HepG2 (cell line): ENCODE measurements around the gene ATRIP. TPM values are rescaled to one million over a fixed set of nuclear protein-coding genes. Genes with fewer than 3 reads are reported as not detected.

ENCODE experiments used
- ATAC-seq: fragments of 200-7000 bp; cut with Tn5 transposase; 3 replicates; pipeline ENCODE4 v1.9.1; 2020; ENCODE audit warnings: mild to moderate bottlenecking, moderate library complexity
- BruUV-seq: library from RNA; stranded (reverse); fragments of 400-500 nt; replicated peaks from 2 replicates; lab custom pipeline; 2021; lab: Mats Ljungman, UMichigan
- CTCF ChIA-PET: fragments of 300-600 bp; formaldehyde crosslinking; extraction: SDS; loops from one replicate; lab custom pipeline; 2021; ENCODE audit warnings: low total read pairs, inconsistent platforms, low intra/inter-chr PET ratio; lab: Yijun Ruan, JAX
- POLR2A ChIA-PET: fragments of 350-600 bp; sonication (Branson Sonifier 250); formaldehyde crosslinking; loops from one replicate; lab custom pipeline; 2020; ENCODE audit warnings: antibody characterized with exemption, inconsistent platforms; lab: Yijun Ruan, JAX
- DNase-seq: peaks from one replicate; pipeline ENCODE4 v3.0.0-alpha.2; 2015; ENCODE audit warnings: low spot score
- FAIRE-seq: peaks from 3 replicates; lab custom pipeline; 2011; peaks lifted over from hg19 to GRCh38; lab: Jason Lieb, UNC
- H2AFZ ChIP-seq: one replicate; pipeline ENCODE4 v1.6.1; 2011; ENCODE audit warnings: low read length, inconsistent platforms
- H3K27ac ChIP-seq: fragments of 300-600 bp; 3 replicates; pipeline ENCODE4 v1.8.0; 2011; ENCODE audit warnings: mixed run types, mild to moderate bottlenecking, mixed read lengths, low read length, inconsistent platforms; ENCODE audit not compliant: insufficient read depth; ENCODE audit errors: extremely low read length
- H3K27me3 ChIP-seq, 2 experiments: fragments of 200-600 bp in 1 of 2; 2 replicates in 1 of 2; 3 replicates in 1 of 2; pipeline versions ENCODE4 v1.6.0 to v1.8.0; 2011; ENCODE audit warnings: low read length in 2 of 2, mild to moderate bottlenecking in 2 of 2, moderate library complexity in 2 of 2, inconsistent platforms in 1 of 2; ENCODE audit not compliant: insufficient read depth in 2 of 2, control insufficient read depth in 1 of 2
- H3K36me3 ChIP-seq, 2 experiments: fragments of 200-600 bp in 1 of 2; replicated peaks in 1 of 2; 2 replicates in 1 of 2; 3 replicates in 1 of 2; pipeline versions ENCODE4 v1.5.1 to v1.8.0; 2011; ENCODE audit warnings: low read length in 2 of 2, inconsistent platforms in 1 of 2; ENCODE audit not compliant: insufficient read depth in 2 of 2, control insufficient read depth in 1 of 2
- H3K4me1 ChIP-seq: 2 replicates; pipeline ENCODE4 v1.5.1; 2012; ENCODE audit warnings: low read length, inconsistent platforms; ENCODE audit not compliant: insufficient read depth
- H3K4me2 ChIP-seq: 2 replicates; pipeline ENCODE4 v1.6.0; 2011; ENCODE audit warnings: low read depth, low read length, inconsistent platforms
- H3K4me3 ChIP-seq, 3 experiments: fragments of 200-600 bp in 1 of 3; sonication (generic), shearing (Covaris generic) in 1 of 3; replicated peaks in 1 of 3; 2 replicates each; pipeline ENCODE4 v1.5.1; 2011 to 2016; ENCODE audit warnings: low read length in 3 of 3, inconsistent platforms in 2 of 3, low read depth in 2 of 3, mild to moderate bottlenecking in 2 of 3, control low read depth in 1 of 3, mixed read lengths in 1 of 3; ENCODE audit not compliant: insufficient read depth in 1 of 3
- H3K79me2 ChIP-seq: one replicate; pipeline ENCODE4 v1.6.1; 2011; ENCODE audit warnings: low read length, inconsistent platforms; ENCODE audit not compliant: insufficient read depth
- H3K9ac ChIP-seq: 2 replicates; pipeline ENCODE4 v1.6.0; 2011; ENCODE audit warnings: mild to moderate bottlenecking, low read depth, low read length, inconsistent platforms; ENCODE audit not compliant: insufficient read depth
- H3K9me3 ChIP-seq: 2 replicates; pipeline ENCODE4 v1.5.1; 2012; ENCODE audit warnings: mild to moderate bottlenecking, low read length
- H4K20me1 ChIP-seq: 2 replicates; pipeline ENCODE4 v1.6.0; 2011; ENCODE audit warnings: inconsistent platforms, mild to moderate bottlenecking, low read length, moderate library complexity; ENCODE audit not compliant: insufficient read depth
- ATAD3A ChIP-seq: sonication (generic); formaldehyde crosslinking; IDR thresholded peaks from 2 replicates; pipeline ENCODE4 v1.4.0; 2020; ENCODE audit warnings: missing genetic modification reagents
- CHD2 ChIP-seq: IDR thresholded peaks from 2 replicates; pipeline ENCODE4 v1.6.1; 2011; ENCODE audit warnings: low read depth, low read length, improper control_type of control experiment
- CREBL2 ChIP-seq: sonication (generic); formaldehyde crosslinking; IDR thresholded peaks from 2 replicates; pipeline ENCODE4 v1.8.1; 2023; ENCODE audit warnings: missing genetic modification reagents, mild to moderate bottlenecking, borderline replicate concordance
- ERF ChIP-seq: IDR thresholded peaks from 2 replicates; pipeline ENCODE4 v1.6.1; 2018; ENCODE audit warnings: missing biosample characterization, missing genetic modification reagents
- HHEX ChIP-seq: IDR thresholded peaks from 2 replicates; pipeline ENCODE4 v1.6.1; 2016; ENCODE audit warnings: control low read depth
- NBN ChIP-seq: fragments of 450-650 bp; conservative IDR thresholded peaks from 2 replicates; pipeline ENCODE4 v1.6.1; 2017
- RFXAP ChIP-seq: sonication (generic); formaldehyde crosslinking; IDR thresholded peaks from 2 replicates; pipeline ENCODE4 v1.4.0; 2020; ENCODE audit warnings: missing genetic modification reagents, borderline replicate concordance
- ZFP62 ChIP-seq: sonication (generic); formaldehyde crosslinking; IDR thresholded peaks from 2 replicates; pipeline ENCODE4 v1.4.0; 2020; ENCODE audit warnings: missing genetic modification reagents
- ZMYM4 ChIP-seq: sonication (generic); formaldehyde crosslinking; IDR thresholded peaks from 2 replicates; pipeline ENCODE4 v1.8.1; 2023; ENCODE audit warnings: mild to moderate bottlenecking, missing genetic modification reagents
- ZNF10 ChIP-seq: sonication (generic); formaldehyde crosslinking; IDR thresholded peaks from 2 replicates; pipeline ENCODE4 v1.4.0; 2020; ENCODE audit warnings: mild to moderate bottlenecking, low read depth, missing genetic modification reagents, borderline replicate concordance
- ZNF101 ChIP-seq: sonication (generic); formaldehyde crosslinking; IDR thresholded peaks from 2 replicates; pipeline ENCODE4 v1.4.0; 2020; ENCODE audit warnings: mild to moderate bottlenecking, low read depth, missing genetic modification reagents, borderline replicate concordance
- ZNF124 ChIP-seq: sonication (generic); formaldehyde crosslinking; IDR thresholded peaks from 2 replicates; pipeline ENCODE4 v1.4.0; 2020; ENCODE audit warnings: missing genetic modification reagents
- ZNF160 ChIP-seq: sonication (generic); formaldehyde crosslinking; IDR thresholded peaks from 2 replicates; pipeline ENCODE4 v1.8.0; 2022; ENCODE audit warnings: mild to moderate bottlenecking, inconsistent platforms, missing genetic modification reagents
- ZNF20 ChIP-seq: sonication (generic); formaldehyde crosslinking; IDR thresholded peaks from 2 replicates; pipeline ENCODE4 v1.4.0; 2020; ENCODE audit warnings: mild to moderate bottlenecking, moderate library complexity, missing genetic modification reagents
- ZNF292 ChIP-seq: sonication (generic); formaldehyde crosslinking; IDR thresholded peaks from 2 replicates; pipeline ENCODE4 v1.8.1; 2022; ENCODE audit warnings: mild to moderate bottlenecking, low read depth, missing genetic modification reagents, borderline replicate concordance
- ZNF317 ChIP-seq: sonication (generic); formaldehyde crosslinking; IDR thresholded peaks from 2 replicates; pipeline ENCODE4 v1.5.0; 2020; ENCODE audit warnings: mild to moderate bottlenecking, missing genetic modification reagents
- ZNF543 ChIP-seq: sonication (generic); formaldehyde crosslinking; IDR thresholded peaks from 2 replicates; pipeline ENCODE4 v1.4.0; 2020; ENCODE audit warnings: mild to moderate bottlenecking, missing genetic modification reagents
- ZNF83 ChIP-seq: sonication (generic); formaldehyde crosslinking; IDR thresholded peaks from 2 replicates; pipeline ENCODE4 v1.4.0; 2020; ENCODE audit warnings: missing genetic modification reagents, mild to moderate bottlenecking, borderline replicate concordance
- WGBS: methylation state at CpG from one replicate; pipeline ENCODE4 v1.1.6; 2017; ENCODE audit warnings: low lambda C conversion rate; 5-methylcytosine and 5-hydroxymethylcytosine counted together
- in situ Hi-C: cut with HindIII; loops from 2 replicates; pipeline ENCODE4 v1.10.0; 2017; ENCODE audit warnings: low pct_unique_long_range_greater_than_20kb; ENCODE audit not compliant: extremely low pct_ligation_motif_present
- intact Hi-C: fragments of 100-400 bp; cut with micrococcal nuclease; formaldehyde crosslinking; loops from one replicate; pipeline ENCODE4 v1.10.0; 2022; ENCODE audit not compliant: unreplicated experiment
- polyA plus RNA-seq, 8 experiments: library from polyadenylated mRNA; depleted of rRNA in 3 of 8; stranded (reverse) in 7 of 8; unstranded in 1 of 8; fragments of >200 nt; fragmentation: Illumina TruSeq in 4 of 8; extraction: Trizol in 4 of 8; gene quantifications; 2 replicates each; pipeline versions ENCODE4 v1.2.1 to v1.2.3, GENCODE V29; 2011 to 2016; ENCODE audit warnings: low read depth in 4 of 8, missing spikeins in 1 of 8, mixed read lengths in 1 of 8; ENCODE audit not compliant: insufficient read depth in 1 of 8
- total RNA-seq, 5 experiments: library from RNA; depleted of rRNA; stranded (reverse); fragments of >200 nt; fragmentation: Illumina TruSeq; extraction: Trizol; gene quantifications; 2 replicates each; pipeline ENCODE4 v1.2.3, GENCODE V29; 2016; ENCODE audit warnings: low read depth in 1 of 5
- TF ChIP-seq, protein P1 (sequence below): sonication (generic); formaldehyde crosslinking; IDR thresholded peaks from 2 replicates; pipeline ENCODE4 v1.4.0; 2020; ENCODE audit warnings: low read depth, mild to moderate bottlenecking, missing genetic modification reagents
- TF ChIP-seq, protein P2 (sequence below): sonication (generic); formaldehyde crosslinking; IDR thresholded peaks from 2 replicates; pipeline ENCODE4 v1.8.0; 2022; ENCODE audit warnings: missing genetic modification reagents, mild to moderate bottlenecking, moderate library complexity, borderline replicate concordance

ATRIP gene
- total and polyA plus RNA-seq, 2 of the 13 experiments (the other 11 are each of a cell fraction or from before 2014, with no cell fraction given), result 5.1 to 12.5 TPM

GRCh38 chr3:48437812-48438211 lies 8.7 kb upstream of the ATRIP start (continued):
- TF ChIP-seq ZNF101 (CRISPR knock-in tag), result no peak
- no peak for TF ChIP-seq NBN
- TF ChIP-seq ZMYM4 (CRISPR knock-in tag), result no peak
- TF ChIP-seq, protein P1, sequence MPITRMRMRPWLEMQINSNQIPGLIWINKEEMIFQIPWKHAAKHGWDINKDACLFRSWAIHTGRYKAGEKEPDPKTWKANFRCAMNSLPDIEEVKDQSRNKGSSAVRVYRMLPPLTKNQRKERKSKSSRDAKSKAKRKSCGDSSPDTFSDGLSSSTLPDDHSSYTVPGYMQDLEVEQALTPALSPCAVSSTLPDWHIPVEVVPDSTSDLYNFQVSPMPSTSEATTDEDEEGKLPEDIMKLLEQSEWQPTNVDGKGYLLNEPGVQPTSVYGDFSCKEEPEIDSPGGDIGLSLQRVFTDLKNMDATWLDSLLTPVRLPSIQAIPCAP (CRISPR knock-in tag), result no peak
- no peak for TF ChIP-seq ZNF543
- no peak for TF ChIP-seq ZNF20 (CRISPR knock-in tag)
- TF ChIP-seq ZNF83, result no peak

DNA sequence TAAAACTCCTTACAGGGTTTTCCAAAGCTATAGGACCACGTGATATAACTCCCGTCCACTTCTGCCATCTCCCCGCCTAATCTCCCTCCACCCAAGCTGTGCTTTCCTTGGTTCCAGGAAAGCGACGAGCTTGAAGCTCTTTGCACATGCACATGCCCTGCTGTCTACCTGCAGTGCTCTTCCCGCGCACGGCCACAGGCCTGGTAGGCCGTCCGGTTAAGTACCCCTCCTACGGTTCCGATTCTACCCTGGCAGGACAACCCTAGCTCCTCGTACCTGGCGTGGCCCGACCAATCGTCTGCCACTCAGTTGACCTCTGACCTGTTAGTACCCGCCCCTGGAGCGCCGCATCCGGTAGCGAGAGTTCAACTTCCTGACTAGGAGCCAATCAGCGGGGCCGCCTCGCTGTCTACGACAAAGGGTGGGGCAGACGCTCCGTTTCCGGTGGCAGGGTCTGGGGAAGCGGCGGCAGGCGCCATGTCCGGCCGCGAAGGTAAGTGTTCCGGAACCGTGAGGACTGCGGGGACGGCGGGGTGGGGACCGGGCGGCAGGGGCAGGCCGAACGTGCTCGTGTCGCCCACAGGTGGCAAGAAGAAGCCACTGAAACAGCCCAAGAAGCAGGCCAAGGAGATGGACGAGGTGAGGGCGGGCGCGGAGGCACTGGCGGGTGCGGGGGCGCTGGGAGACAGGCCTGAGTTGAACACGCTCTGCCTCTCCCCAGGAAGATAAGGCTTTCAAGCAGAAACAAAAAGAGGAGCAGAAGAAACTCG lies 6.5 kb upstream of the ATRIP start, which contains the start of the genes CCDC51 and TMA7:
TSS of gene CCDC51 (minus strand) at position 300 of the 770 bp plus-strand sequence. CDS start 4,991 bp downstream, outside the sequence.
TSS of gene TMA7 (plus strand) at position 438 of the 770 bp plus-strand sequence. CDS start at position 478, 40 bp downstream.
- 2% methylated on average over 21 of the region's 54 CpGs for WGBS
- POLR2A ChIA-PET, result interaction anchor here (0.6 to 5.8 kb wide), 37 partner anchors 9 to 681 kb away, joined by 3 to 120 read pairs (median 4); partner anchors contain the start of genes IP6K2, PFKFB4, PLXNB1 and SHISA5
- TF ChIP-seq, protein P2, sequence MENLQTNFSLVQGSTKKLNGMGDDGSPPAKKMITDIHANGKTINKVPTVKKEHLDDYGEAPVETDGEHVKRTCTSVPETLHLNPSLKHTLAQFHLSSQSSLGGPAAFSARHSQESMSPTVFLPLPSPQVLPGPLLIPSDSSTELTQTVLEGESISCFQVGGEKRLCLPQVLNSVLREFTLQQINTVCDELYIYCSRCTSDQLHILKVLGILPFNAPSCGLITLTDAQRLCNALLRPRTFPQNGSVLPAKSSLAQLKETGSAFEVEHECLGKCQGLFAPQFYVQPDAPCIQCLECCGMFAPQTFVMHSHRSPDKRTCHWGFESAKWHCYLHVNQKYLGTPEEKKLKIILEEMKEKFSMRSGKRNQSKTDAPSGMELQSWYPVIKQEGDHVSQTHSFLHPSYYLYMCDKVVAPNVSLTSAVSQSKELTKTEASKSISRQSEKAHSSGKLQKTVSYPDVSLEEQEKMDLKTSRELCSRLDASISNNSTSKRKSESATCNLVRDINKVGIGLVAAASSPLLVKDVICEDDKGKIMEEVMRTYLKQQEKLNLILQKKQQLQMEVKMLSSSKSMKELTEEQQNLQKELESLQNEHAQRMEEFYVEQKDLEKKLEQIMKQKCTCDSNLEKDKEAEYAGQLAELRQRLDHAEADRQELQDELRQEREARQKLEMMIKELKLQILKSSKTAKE (CRISPR knock-in tag), result 0 out of 2 replicates have a peak, but pooled peaks have one; percentile 35
- TF ChIP-seq RFXAP (0 out of 2 replicates have a peak, but pooled peaks have one; percentile 8), ATAD3A (CRISPR knock-in tag) (no peak), CHD2 (peak; percentile 63; the same call in 1 of the 2 replicates), ZNF317 (CRISPR knock-in tag) (peak; percentile 82; the same call in 1 of the 2 replicates), ZFP62 (CRISPR knock-in tag) (no peak), ZNF160 (CRISPR knock-in tag) (0 out of 2 replicates have a peak, but pooled peaks have one; percentile 32), ZNF292 (no peak), ZNF124 (no peak), ERF (CRISPR knock-in tag) (peak; percentile 83; the same call in 1 of the 2 replicates), CREBL2 (CRISPR knock-in tag) (no peak; the same call in 1 of the 2 replicates), HHEX (CRISPR knock-in tag) (no peak), ZNF10 (CRISPR knock-in tag) (no peak)

More for the DNA sequence above, 6.5 kb upstream of the ATRIP start, which contains the start of the genes CCDC51 and TMA7:
- peaks cover 52% of the 10 kb centered on the region for H3K4me1 ChIP-seq
- no peaks in the 10 kb centered on the region for H3K9me3 ChIP-seq
- H3K4me3 ChIP-seq, result peak within 1 kb of the TSS; percentile 90 to 95 (median 93)
- H3K4me2 ChIP-seq, result peak within 1 kb of the TSS; percentile 98
- H2AFZ ChIP-seq, result peak within 1 kb of the TSS; percentile 86
- peak; percentile 96 for DNase-seq
- BruUV-seq, result no TSS peak
- no peaks in the 10 kb centered on the region; a peak in 1 of 5 replicates for H3K27me3 ChIP-seq
- ATAC-seq, result peak; percentile 94
- peaks cover 2 to 9% of the 10 kb centered on the region in 2 experiments; a peak in 2 of 5 replicates for H3K36me3 ChIP-seq
- H4K20me1 ChIP-seq, result peaks cover 7% of the 10 kb centered on the region
- in situ Hi-C loops (loop anchor here (5.0 kb wide), 3 partner anchors 38 to 208 kb away; no protein-coding TSS in a partner anchor), intact Hi-C loops (loop anchor here (1.0 kb wide), 1 partner anchor 11 kb away; no protein-coding TSS in a partner anchor)
- peak; percentile 91 for FAIRE-seq
- H3K27ac ChIP-seq, result peak within 1 kb of the TSS; percentile 73
- CTCF ChIA-PET, result interaction anchor here (1.3 to 1.8 kb wide), 2 partner anchors 39 to 166 kb away, joined by 4 to 5 read pairs; no protein-coding TSS in a partner anchor
- H3K9ac ChIP-seq, result peak within 1 kb of the TSS; percentile 94
- peaks cover 26% of the 10 kb centered on the region for H3K79me2 ChIP-seq
